ENCODE data around the gene NAV1.

DNA sequence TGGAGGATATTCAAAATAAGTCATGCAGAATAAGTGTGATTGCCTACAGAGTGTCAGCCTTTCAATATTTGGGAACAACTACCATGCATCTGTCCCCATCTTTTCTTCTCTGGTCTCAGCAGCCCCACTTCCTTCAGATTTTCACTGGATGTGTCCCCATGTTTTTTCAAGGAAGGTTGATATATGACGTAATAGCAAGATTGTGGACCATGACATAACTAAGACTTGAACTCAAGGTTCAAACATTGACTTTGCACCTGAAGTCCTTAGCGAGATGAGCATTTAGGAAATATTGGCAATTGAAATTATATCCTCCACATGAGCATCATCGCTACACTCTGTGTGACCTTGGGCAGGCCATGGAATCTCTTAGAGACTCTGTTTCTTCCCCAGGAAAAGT, 5.8 kb downstream of the NAV1 start:
- TF ChIP-seq, protein P1, sequence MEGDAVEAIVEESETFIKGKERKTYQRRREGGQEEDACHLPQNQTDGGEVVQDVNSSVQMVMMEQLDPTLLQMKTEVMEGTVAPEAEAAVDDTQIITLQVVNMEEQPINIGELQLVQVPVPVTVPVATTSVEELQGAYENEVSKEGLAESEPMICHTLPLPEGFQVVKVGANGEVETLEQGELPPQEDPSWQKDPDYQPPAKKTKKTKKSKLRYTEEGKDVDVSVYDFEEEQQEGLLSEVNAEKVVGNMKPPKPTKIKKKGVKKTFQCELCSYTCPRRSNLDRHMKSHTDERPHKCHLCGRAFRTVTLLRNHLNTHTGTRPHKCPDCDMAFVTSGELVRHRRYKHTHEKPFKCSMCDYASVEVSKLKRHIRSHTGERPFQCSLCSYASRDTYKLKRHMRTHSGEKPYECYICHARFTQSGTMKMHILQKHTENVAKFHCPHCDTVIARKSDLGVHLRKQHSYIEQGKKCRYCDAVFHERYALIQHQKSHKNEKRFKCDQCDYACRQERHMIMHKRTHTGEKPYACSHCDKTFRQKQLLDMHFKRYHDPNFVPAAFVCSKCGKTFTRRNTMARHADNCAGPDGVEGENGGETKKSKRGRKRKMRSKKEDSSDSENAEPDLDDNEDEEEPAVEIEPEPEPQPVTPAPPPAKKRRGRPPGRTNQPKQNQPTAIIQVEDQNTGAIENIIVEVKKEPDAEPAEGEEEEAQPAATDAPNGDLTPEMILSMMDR (IDR thresholded peaks at IDR 0.05) = no peak
- no peak for TF ChIP-seq POLR2A (IDR thresholded peaks at IDR 0.05)
